ENCODE measurements around the gene NPAS1. TPM values are rescaled to one million over a fixed set of nuclear protein-coding genes. Genes with fewer than 3 reads are reported as not detected.
A peak's percentile ranks its signal among the peaks of the same experiment; 100 is the strongest.

NPAS1 gene
- total and polyA plus RNA-seq, 2 of the 13 experiments (the other 11 are each of a cell fraction or from before 2014, with no cell fraction given): 0.35 to 2.9 TPM

GRCh38 chr19:47063874-47064273 is 44.2 kb downstream of the NPAS1 start:
- in situ Hi-C loops (cut with HindIII; ENCODE audit: extremely low pct_ligation_motif_present, low pct_unique_long_range_greater_than_20kb) (no loop called here), intact Hi-C loops (cut with micrococcal nuclease; ENCODE audit: unreplicated experiment) (no loop called here)
- Histone ChIP-seq H3K4me2 (ENCODE audit: low read depth, low read length) (no peak overlapping the region), H4K20me1 (ENCODE audit: insufficient read depth, low read length) (no peaks in the 10 kb centered on the region), H3K4me1 (ENCODE audit: insufficient read depth, low read length) (peaks cover 12% of the 10 kb centered on the region), H3K79me2 (ENCODE audit: insufficient read depth, low read length) (no peaks in the 10 kb centered on the region), H3K4me3 (replicated peaks in 1 of 3; ENCODE audit: insufficient read depth in 1 of 3, low read depth in 2 of 3, low read length in 3 of 3) (no peak overlapping the region), H3K27me3 (ENCODE audit: control insufficient read depth in 1 of 2, insufficient read depth in 2 of 2, low read length in 2 of 2) (no peaks in the 10 kb centered on the region), H3K9ac (ENCODE audit: insufficient read depth, low read depth, low read length) (no peak overlapping the region), H3K9me3 (ENCODE audit: low read length) (no peaks in the 10 kb centered on the region), H2AFZ (ENCODE audit: low read length) (no peak overlapping the region), H3K36me3 (replicated peaks in 1 of 2; ENCODE audit: control insufficient read depth in 1 of 2, insufficient read depth in 2 of 2, low read length in 2 of 2) (peaks cover 25 to 26% of the 10 kb centered on the region in 2 experiments), H3K27ac (ENCODE audit: extremely low read length, insufficient read depth, low read length) (no peak overlapping the region)
- DNase-seq (ENCODE audit: low spot score) (no peak), FAIRE-seq (no peak), ATAC-seq (no peak)
- POLR2A ChIA-PET: interaction anchor here (0.7 kb wide), 1 partner anchor 50 kb away, joined by 3 read pairs; the partner anchor contains the start of gene ZC3H4
- TF ChIP-seq MXD3 (CRISPR knock-in tag; IDR thresholded peaks at IDR 0.05) (no peak), RBM22 (optimal IDR thresholded peaks at IDR 0.05; ENCODE audit: low read length) (peak; percentile 8)
- no TSS peak for BruUV-seq (replicated peaks)
- CTCF ChIA-PET (ENCODE audit: low intra/inter-chr PET ratio, low total read pairs): no interaction called here
- WGBS (ENCODE audit: low lambda C conversion rate): 91% methylated on average over 4 of the region's 6 CpGs

- Histone ChIP-seq H3K4me1 (ENCODE audit: insufficient read depth, low read length) (no peaks in the 10 kb centered on the region), H2AFZ (ENCODE audit: low read length) (no peak overlapping the region), H3K4me2 (ENCODE audit: low read depth, low read length) (no peak overlapping the region), H3K4me3 (replicated peaks in 1 of 3; ENCODE audit: insufficient read depth in 1 of 3, low read depth in 2 of 3, low read length in 3 of 3) (no peak overlapping the region), H3K9me3 (ENCODE audit: low read length) (no peaks in the 10 kb centered on the region), H3K27ac (ENCODE audit: extremely low read length, insufficient read depth, low read length) (no peak overlapping the region), H3K9ac (ENCODE audit: insufficient read depth, low read depth, low read length) (no peak overlapping the region), H3K36me3 (replicated peaks in 1 of 2; ENCODE audit: control insufficient read depth in 1 of 2, insufficient read depth in 2 of 2, low read length in 2 of 2) (peaks cover 29 to 38% of the 10 kb centered on the region in 2 experiments), H3K79me2 (ENCODE audit: insufficient read depth, low read length) (no peaks in the 10 kb centered on the region), H3K27me3 (ENCODE audit: control insufficient read depth in 1 of 2, insufficient read depth in 2 of 2, low read length in 2 of 2) (no peaks in the 10 kb centered on the region), H4K20me1 (ENCODE audit: insufficient read depth, low read length) (no peaks in the 10 kb centered on the region)
- no TSS peak for BruUV-seq (replicated peaks)
- intact Hi-C loops (cut with micrococcal nuclease; ENCODE audit: unreplicated experiment) (no loop called here), in situ Hi-C loops (cut with HindIII; ENCODE audit: extremely low pct_ligation_motif_present, low pct_unique_long_range_greater_than_20kb) (no loop called here)
- TF ChIP-seq PHB2 (IDR thresholded peaks at IDR 0.05; ENCODE audit: partially characterized antibody) (no peak), AGO2 (optimal IDR thresholded peaks at IDR 0.05; ENCODE audit: low read depth, low read length) (peak; percentile 82), ZNF451 (CRISPR knock-in tag; IDR thresholded peaks at IDR 0.05) (no peak), ZC3H13 (CRISPR knock-in tag; IDR thresholded peaks at IDR 0.05) (peak; percentile 42; the same call in 1 of the 2 replicates)
- CTCF ChIA-PET (ENCODE audit: low intra/inter-chr PET ratio, low total read pairs): no interaction called here
- ATAC-seq (no peak), DNase-seq (ENCODE audit: low spot score) (no peak), FAIRE-seq (no peak)
- POLR2A ChIA-PET: interaction anchor here (0.7 kb wide), 1 partner anchor 14 kb away, joined by 4 read pairs; no protein-coding TSS in a partner anchor
- 100% methylated on average over 5 of the region's 11 CpGs for WGBS (ENCODE audit: low lambda C conversion rate)
These were observed 45.6 kb downstream of the NPAS1 start for GRCh38 chr19:47065242-47065641.
